GM19452 (cell line): ENCODE data around the gene HSPA1B.

Source experiments
- ATAC-seq: cut with Tn5 transposase; IDR thresholded peaks from one replicate; pipeline ENCODE4 v1.9.1; 2021; ENCODE audit not compliant: unreplicated experiment

HSPA1B gene

DNA sequence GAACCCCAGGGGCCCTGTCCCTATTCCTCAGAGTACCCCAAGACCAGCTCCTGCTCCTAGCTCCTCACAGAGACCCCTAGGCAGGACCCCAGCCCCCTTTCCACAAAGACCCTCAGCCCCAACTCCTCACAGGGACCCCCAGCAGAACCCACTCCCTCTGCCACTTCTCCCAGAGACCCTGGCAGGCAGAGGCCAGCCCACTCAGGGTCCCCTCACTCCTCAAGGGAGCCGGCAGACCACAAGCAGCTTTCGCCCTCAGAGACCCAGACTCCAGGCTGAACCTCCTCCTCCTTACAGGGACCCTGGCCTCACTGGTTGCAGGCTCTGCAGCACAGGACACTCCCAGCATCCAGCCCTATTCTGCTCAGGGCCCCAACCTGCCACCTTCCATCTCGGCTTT, 50.7 kb downstream of the HSPA1B start:
- ATAC-seq: no peak

DNA sequence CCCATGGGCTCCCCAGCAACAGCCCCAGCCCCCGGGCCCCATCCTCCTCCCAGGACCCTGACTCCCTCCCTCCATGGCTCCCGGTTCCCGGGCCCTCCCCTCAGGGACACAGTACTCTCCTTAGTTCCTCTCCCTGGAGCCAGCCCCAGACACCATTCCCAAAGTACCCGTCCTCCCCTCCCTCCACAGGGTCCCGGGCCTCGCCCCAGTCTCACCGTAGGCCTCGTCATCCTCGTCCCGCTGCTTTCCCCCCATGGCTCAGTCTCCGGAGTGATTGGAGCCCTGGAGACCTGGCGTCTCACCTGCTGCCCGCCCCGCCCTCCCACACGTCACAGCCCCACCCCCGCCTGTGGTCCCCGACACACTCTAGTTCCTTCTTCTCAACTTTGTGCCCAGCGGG, 51.2 kb downstream of the HSPA1B start, which contains the start of gene SLC44A4:
Gene SLC44A4, minus strand, starts transcription at position 272 of the 400 bp plus-strand sequence. Its CDS starts 17 bp downstream, at position 255.
- no peak for ATAC-seq

DNA sequence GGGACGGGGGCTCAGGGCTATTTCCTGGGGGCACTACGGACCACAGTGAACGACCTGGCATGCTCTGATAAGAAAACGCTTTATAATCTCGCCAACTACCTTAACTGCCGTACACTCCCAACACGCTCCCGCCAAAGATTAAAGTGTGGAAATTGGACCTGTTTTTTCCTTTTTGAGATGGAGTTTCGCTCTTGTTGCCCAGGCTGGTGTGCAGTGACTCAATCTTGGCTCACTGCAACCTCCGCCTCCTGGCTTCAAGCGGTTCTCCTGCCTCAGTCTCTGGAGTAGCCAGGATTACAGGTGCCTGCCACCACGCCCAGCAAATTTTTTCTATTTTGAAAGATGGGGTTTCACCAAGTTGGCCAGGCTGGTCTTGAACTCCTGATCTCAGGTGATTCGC, 51.6 kb downstream of the HSPA1B start:
- no peak for ATAC-seq
